Ishikawa (cell line): ENCODE results near the gene SMTNL2.

ENCODE experiments used
- EGR1 ChIP-seq: IDR thresholded peaks from 2 replicates; pipeline ENCODE4 v1.6.1; 2012
- EP300 ChIP-seq: IDR thresholded peaks from 2 replicates; pipeline ENCODE4 v1.6.1; 2012; ENCODE audit warnings: borderline replicate concordance
- NFIC ChIP-seq: IDR thresholded peaks from 2 replicates; pipeline ENCODE4 v1.6.1; 2012
- RAD21 ChIP-seq: IDR thresholded peaks from 2 replicates; pipeline ENCODE4 v1.6.1; 2012; ENCODE audit warnings: low read depth
- REST ChIP-seq: IDR thresholded peaks from 2 replicates; pipeline ENCODE4 v1.6.1; 2012; ENCODE audit warnings: low read depth, mild to moderate bottlenecking
- TF ChIP-seq, protein P1 (sequence below): IDR thresholded peaks from 2 replicates; pipeline ENCODE4 v1.6.1; 2012

DNA sequence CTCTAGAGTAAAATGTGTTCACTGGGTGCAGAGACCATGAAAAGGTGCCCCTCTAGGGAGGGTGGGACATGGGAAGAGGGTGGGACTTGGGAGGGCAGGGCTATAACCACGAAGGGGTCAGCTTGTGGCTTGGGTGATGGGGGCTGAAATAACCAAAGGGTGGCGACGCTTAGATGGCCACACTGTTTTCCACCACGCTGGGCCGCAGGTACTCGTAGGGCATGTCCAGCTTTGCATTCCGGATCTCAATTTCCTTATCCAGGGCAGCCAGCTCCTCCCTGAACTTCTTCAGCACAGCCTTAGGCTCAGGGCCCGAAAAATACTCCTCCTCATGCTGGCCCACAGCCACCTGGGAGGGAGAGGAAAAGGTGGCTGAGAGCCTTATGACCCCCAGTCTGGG, 47.1 kb downstream of the SMTNL2 start:
- no peak for TF ChIP-seq EP300
- TF ChIP-seq EGR1, result no peak
- TF ChIP-seq REST, result no peak
- TF ChIP-seq, protein P1, sequence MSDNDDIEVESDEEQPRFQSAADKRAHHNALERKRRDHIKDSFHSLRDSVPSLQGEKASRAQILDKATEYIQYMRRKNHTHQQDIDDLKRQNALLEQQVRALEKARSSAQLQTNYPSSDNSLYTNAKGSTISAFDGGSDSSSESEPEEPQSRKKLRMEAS, result no peak
- no peak for TF ChIP-seq RAD21
- no peak for TF ChIP-seq NFIC
